Endothelial cell (in vitro differentiated cells): ENCODE measurements around the gene CHN2. TPM values are rescaled to one million over a fixed set of nuclear protein-coding genes. Genes with fewer than 3 reads are reported as not detected.

Source experiments
- DNase-seq: peaks from one replicate; pipeline ENCODE4 v3.0.0; 2021; ENCODE audit warnings: low spot score
- H3K27ac Mint-ChIP-seq: one replicate; pipeline ENCODE4 v1.8.0; 2021; ENCODE audit warnings: mixed read lengths, inconsistent platforms; ENCODE audit not compliant: unreplicated experiment
- H3K27me3 Mint-ChIP-seq: one replicate; pipeline ENCODE4 v1.8.0; 2021; ENCODE audit warnings: mild to moderate bottlenecking, moderate library complexity, mixed read lengths, inconsistent platforms; ENCODE audit not compliant: unreplicated experiment
- H3K36me3 Mint-ChIP-seq: one replicate; pipeline ENCODE4 v1.8.0; 2021; ENCODE audit warnings: mild to moderate bottlenecking, low read depth, mixed read lengths, inconsistent platforms; ENCODE audit not compliant: unreplicated experiment
- H3K4me1 Mint-ChIP-seq: one replicate; pipeline ENCODE4 v1.8.0; 2021; ENCODE audit warnings: mild to moderate bottlenecking, mixed read lengths, inconsistent platforms; ENCODE audit not compliant: unreplicated experiment
- H3K4me3 Mint-ChIP-seq: one replicate; pipeline ENCODE4 v1.8.0; 2021; ENCODE audit warnings: mild to moderate bottlenecking, mixed read lengths, inconsistent platforms; ENCODE audit not compliant: unreplicated experiment
- H3K9me3 Mint-ChIP-seq: one replicate; pipeline ENCODE4 v1.8.0; 2021; ENCODE audit warnings: mixed read lengths, inconsistent platforms; ENCODE audit not compliant: unreplicated experiment
- CTCF ChIP-seq: fragments of 200-600 bp; sonication (generic); IDR thresholded peaks from one replicate; pipeline ENCODE4 v1.5.0; 2021; ENCODE audit warnings: antibody characterized with exemption; ENCODE audit not compliant: unreplicated experiment
- total RNA-seq: library from RNA; stranded (reverse); fragmentation: NEBNext Ultra II Directional; extraction: Animal tissue kit (Norgen Biotek cat#: 25700); gene quantifications from one replicate; pipeline ENCODE4 v1.2.1, GENCODE V29; 2021; ENCODE audit not compliant: unreplicated experiment

Gene CHN2
- total RNA-seq, 1 donor from 2014 or later = 3.4 TPM

DNA sequence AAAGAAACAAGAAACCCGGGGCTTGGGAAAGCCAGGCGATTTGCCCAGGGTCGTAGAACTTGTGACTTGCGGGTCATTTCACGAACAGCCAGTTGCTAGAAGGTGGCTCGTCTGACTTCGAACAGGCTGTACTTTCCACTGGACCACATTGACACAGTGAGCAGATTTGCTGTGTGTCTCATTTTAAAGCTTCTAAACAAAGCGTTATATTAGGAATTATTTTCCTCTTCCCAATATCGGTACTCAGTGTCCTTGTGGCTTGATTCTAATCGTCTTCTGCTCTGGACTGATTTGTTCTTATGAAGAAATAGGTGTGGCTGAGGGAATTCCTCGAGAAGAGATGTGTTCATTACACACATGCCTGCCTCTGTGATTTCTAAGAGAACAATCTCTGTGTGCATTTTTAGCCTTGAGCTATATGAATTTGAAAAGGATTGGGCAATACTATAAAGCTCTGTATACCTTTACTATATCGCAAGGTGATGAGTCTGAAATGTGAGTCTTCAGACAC, 219.1 kb downstream of the CHN2 start:
- no peak for TF ChIP-seq CTCF
- H3K36me3 Mint-ChIP-seq = no peaks in the 10 kb centered on the region
- H3K4me1 Mint-ChIP-seq = peaks cover 7% of the 10 kb centered on the region
- H3K27ac Mint-ChIP-seq = no peak overlapping the region
- no peak overlapping the region for H3K4me3 Mint-ChIP-seq
- no peak for DNase-seq
- H3K9me3 Mint-ChIP-seq = no peaks in the 10 kb centered on the region
- H3K27me3 Mint-ChIP-seq = no peaks in the 10 kb centered on the region

GRCh38 chr7:29414216-29414615, 219.6 kb downstream of the CHN2 start:
- DNase-seq = no peak
- Mint-ChIP-seq H3K9me3 (no peaks in the 10 kb centered on the region), H3K4me3 (no peak overlapping the region), H3K4me1 (peaks cover 7% of the 10 kb centered on the region), H3K27ac (no peak overlapping the region), H3K27me3 (no peaks in the 10 kb centered on the region), H3K36me3 (no peaks in the 10 kb centered on the region)
- TF ChIP-seq CTCF = no peak

DNA sequence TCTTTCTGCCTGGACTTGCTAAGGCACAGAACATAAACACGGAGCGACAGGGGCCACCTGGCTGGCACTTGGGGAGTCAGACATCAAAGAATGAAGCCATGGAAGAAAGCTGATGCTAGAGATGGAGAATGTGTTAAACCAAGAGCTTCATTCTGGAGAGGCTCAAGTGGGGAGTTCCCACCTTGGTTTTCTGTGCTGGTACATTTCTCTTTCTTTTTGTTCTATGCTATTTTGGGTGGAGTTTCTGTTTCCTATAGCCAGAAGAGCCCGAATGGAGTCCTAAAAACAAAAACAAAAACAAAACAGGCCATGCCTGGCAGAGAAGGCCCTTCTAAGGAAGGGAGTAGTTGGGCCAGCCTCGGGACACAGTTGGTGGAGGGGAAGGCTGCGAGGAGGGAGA, 220.6 kb downstream of the CHN2 start:
- no peak for DNase-seq
- no peak for TF ChIP-seq CTCF
- H3K4me3 Mint-ChIP-seq = no peak overlapping the region
- no peaks in the 10 kb centered on the region for H3K27me3 Mint-ChIP-seq
- H3K9me3 Mint-ChIP-seq = no peaks in the 10 kb centered on the region
- no peak overlapping the region for H3K27ac Mint-ChIP-seq
- H3K36me3 Mint-ChIP-seq = no peaks in the 10 kb centered on the region
- H3K4me1 Mint-ChIP-seq = peaks cover 7% of the 10 kb centered on the region

GRCh38 chr7:29416276-29416937, 221.8 kb downstream of the CHN2 start:
- Mint-ChIP-seq H3K4me1 (peaks cover 7% of the 10 kb centered on the region), H3K4me3 (no peak overlapping the region), H3K9me3 (no peaks in the 10 kb centered on the region), H3K27me3 (no peaks in the 10 kb centered on the region), H3K27ac (no peak overlapping the region), H3K36me3 (no peaks in the 10 kb centered on the region)
- no peak for TF ChIP-seq CTCF
- DNase-seq = no peak

DNA sequence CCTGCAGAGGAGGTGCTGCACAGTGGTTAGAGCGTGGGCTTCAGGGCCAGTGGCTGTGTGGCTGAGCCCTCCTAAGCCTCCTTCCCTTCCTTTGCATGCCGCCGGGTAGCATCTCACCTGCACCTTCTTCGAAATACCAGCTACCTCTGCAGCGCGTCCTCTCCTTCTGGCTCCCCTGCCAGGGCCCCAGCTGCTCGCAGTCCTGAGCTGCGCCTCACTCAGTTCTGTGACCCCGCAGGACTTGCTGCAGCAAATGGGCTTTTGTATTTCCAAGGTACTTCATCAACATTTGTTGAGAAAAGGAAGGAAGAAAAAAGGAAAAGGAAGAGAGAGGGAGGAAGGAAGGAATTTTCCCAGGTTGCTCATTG, 222.3 kb downstream of the CHN2 start:
- no peak for TF ChIP-seq CTCF
- peaks cover 7% of the 10 kb centered on the region for H3K4me1 Mint-ChIP-seq
- no peaks in the 10 kb centered on the region for H3K9me3 Mint-ChIP-seq
- no peaks in the 10 kb centered on the region for H3K36me3 Mint-ChIP-seq
- no peaks in the 10 kb centered on the region for H3K27me3 Mint-ChIP-seq
- no peak overlapping the region for H3K27ac Mint-ChIP-seq
- no peak overlapping the region for H3K4me3 Mint-ChIP-seq
- DNase-seq = no peak
